ENCODE data around the gene SYT17. TPM values are rescaled to one million over a fixed set of nuclear protein-coding genes. Genes with fewer than 3 reads are reported as not detected.

Gene SYT17
- 0.46 and 0.63 TPM in 2 replicates for total RNA-seq

GRCh38 chr16:19167710-19168370 lies at the start of gene SYT17:
SYT17 (plus strand) TSS chr16:19168240; CDS start chr16:19168647, 407 bp downstream.

DNA sequence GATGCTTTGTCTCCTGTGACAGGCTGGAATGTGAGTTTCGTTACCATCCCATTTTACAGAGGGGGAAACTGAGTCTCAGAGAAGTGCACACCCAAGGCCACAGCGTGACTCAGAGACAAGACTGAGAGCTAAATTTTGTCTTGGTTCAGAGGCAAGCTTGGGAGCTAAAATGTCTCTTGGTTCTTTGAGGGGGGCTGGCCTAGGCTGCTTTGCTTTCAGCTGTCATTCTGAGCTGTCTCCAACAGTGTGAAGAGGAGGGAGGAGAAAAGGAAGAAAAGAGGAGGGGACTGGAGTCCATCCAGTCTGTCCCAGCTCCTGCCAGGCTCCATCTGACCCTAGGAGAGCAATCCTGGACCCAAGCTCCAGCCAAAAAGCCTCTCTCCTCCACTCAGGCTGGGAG lies 117.4 kb downstream of the SYT17 start, which contains the start of gene CLEC19A:
Gene CLEC19A, plus strand, starts transcription at position 301 of the 400 bp plus-strand sequence. CDS start 121 bp downstream, outside the sequence.

Other genes with a start within 250 kb of the SYT17 start
- 78.7 and 86.7 TPM in 2 replicates for gene SMG1, start 241.8 kb upstream of the SYT17 start, total RNA-seq
- gene TMC7, start 184.3 kb upstream of the SYT17 start, total RNA-seq: 0.85 and 2.7 TPM in 2 replicates
- 18.5 and 18.9 TPM in 2 replicates for gene COQ7, start 100.6 kb upstream of the SYT17 start, total RNA-seq
- 71.8 and 78.6 TPM in 2 replicates for gene ITPRIPL2, start 54.3 kb upstream of the SYT17 start, total RNA-seq
- not detected in 2 replicates for gene CLEC19A, start 117.5 kb downstream of the SYT17 start, total RNA-seq
- gene TMC5, start 249.6 kb downstream of the SYT17 start, total RNA-seq: not detected in 2 replicates